NCI-H345 treated with DMSO at 0.1 percent for 48 hours (cell line): ENCODE data around the gene FHAD1.

Experiments used
- DNase-seq: peaks from one replicate; lab custom pipeline; 2025; ENCODE audit not compliant: unreplicated experiment; lab: John Stamatoyannopoulos, UW

Gene FHAD1

DNA sequence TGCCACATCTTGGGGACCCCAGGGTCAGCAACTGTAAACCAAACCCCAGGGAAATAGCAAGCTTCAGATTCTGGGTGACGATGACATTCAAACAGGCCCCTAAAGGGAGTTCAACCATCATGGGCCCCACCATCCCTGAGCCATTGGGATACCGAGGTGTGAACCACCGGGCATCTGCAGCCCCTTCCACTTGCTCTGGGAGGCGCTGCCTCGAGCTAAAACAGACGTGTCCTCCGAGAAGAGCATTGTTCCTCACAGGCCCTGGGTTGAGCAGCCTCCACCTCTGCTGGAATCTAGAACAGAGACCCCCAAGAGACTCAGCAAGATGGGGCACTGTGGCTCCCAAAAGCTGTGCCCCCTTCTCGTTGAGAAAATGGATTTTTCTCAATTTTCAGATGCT lies 143.6 kb downstream of the FHAD1 start:
- no peak for DNase-seq

DNA sequence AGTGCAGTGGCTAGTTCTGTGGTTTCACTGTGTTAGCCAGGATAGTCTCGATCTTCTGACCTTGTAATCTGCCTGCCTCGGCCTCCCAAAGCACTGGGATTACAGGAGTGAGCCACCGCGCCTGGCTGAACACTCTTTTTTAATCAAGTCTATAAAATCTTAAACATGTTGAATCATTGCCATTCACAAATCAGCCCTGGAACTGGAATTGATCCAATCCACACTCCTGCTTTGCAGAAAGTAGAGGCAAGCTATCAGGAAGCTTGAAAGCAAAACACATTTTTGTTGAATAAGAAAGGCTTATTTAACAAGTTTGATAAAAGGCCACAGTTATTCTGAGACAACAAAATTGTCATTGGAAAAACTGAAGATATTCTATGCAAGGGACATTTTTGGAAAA lies 144.3 kb downstream of the FHAD1 start:
- no peak for DNase-seq

DNA sequence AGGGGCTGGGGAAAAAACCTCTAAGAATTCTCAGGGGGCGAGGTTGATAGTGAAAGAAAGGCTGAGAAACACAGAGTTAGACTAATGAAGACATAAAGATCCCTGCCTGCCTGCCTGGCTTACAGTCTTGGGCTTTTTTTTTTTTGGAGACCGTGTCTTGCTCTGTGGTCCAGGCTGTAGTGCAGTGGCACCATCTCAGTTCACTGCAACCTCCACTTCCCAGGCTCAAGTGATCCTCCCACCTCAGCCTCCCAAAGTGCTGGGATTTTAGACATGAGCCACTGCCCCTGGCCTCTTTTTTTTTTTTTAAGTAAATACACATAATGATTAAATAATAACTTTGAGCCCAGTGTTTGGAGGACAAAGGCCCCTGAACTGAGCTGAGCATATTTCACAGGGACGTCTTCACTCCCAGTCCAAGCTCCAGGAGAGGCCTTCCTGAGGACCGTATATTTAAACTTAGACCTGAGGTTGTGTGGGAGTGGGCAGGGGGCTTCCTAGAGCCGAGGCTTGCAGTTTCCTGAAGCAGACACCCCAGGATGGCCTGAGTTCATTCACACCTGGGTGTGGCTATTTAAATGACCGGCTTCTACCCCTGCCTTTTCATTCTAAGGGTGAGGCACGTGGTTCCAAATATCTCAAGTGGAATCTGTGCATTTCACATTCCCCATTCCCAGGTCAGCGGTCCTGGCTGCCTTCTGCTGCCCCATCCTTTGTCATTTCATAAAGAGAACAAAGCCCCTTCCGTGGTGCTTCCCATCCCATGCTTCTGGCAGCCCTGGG lies 146.6 kb downstream of the FHAD1 start:
- DNase-seq: no peak

DNA sequence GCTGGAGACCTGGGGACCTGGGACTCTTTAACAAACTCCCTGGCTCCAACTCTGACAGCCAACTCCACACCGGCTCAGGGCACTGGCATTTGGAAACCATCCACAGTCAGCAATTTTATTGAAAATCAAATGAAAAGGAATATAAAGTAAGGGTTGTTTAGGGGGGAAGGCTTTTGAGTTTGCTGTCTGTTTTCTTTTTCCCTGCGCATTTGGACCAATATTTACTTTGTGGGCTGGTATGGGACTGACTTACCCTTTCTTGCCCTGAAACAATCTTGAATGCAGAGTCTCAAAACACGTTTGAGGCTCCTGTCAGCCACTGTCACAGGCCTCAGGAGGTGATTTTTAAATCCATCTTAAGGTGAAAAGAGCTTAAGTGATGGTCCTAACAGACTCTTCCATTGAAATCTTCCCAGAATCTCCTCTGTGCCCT lies 147.3 kb downstream of the FHAD1 start:
- no peak for DNase-seq

DNA sequence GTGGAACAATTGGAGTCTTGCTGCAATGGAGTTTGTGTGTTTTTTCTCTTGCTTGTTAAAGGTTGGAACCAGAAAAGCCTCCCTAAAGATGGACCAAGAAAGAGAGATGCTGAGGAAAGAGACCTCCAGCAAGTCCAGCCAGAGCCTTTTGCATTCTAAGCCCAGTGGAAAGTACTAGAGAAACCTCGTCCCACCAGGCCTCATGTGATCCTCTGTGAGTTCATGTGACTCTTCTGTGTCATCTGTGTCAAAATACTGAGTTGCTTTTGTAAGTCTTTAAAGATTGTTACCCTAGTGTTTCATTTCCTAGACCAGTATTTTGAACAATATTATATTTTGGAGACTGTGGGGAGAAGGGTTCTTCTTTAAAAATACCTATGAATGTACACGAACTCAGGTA lies 150.2 kb downstream of the FHAD1 start:
- DNase-seq: no peak

DNA sequence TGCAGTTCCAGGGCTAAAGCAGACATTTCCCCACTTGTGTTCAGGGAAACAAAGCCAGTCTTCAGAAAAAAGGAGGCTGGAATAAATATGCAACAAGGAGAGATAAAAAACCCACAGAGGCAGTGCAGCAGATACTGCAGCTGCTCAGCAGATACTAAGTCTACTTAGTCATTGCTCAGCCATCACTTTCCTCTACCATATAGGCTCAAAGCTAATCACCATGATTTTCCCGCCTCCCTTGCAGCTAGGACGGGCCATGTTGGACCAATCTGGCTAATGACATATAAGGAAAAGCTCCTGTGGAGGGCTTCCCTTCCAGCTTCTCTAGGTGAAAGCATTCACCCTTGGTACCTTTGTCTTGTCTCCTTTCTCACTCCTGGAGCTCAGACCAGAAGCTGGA lies 152.7 kb downstream of the FHAD1 start:
- no peak for DNase-seq

DNA sequence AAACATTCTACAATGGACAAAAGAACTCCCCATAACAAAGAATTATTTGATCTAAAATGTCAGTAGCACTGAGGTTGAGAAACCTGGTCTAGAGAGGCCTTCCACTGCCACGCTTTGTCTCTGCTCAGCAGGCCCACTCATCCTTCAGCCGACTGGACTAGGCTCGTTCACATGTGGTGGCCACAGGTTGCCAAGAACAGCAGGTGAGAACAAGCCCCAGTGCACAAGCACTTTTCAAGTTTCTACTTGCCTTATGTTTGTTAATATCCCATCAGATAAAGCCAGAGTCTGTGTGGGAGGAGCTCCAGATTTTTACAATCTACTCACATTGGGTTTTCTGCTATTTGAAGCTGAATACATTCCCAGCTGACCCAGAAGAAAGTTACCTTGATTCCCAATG lies 153.6 kb downstream of the FHAD1 start:
- peak; percentile 92 for DNase-seq

DNA sequence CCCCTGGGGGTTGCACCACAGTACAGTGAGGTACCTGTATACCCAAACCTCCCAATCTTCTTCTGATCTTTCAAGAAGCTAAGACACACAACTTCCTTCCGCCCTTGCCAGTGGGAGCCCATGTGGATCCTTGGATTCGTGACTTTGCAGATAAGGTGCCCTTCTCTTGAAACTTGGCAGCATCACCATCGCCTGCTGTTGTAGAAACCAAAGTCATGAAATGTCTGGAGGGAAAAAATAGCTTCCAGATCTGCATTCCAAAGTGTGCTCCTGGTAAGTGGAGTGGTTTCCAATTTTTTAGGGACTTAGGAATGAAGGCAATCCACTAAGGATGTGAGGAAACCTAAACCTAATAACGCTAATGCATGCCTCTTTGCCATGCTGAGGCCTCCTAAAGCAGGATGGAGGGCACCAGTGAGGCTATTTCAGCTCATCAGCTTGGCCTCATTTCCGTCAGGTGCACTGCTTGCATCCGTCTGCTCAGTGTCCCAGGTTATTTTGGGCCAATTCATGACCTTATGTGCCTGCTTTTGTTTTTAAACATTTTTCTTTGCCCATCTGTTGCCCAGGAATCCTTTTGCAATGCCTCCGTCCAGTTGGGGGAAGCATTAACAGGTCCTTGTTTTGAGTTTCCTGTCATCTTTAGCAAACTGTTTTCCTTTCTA lies 154.5 kb downstream of the FHAD1 start:
- no peak for DNase-seq

DNA sequence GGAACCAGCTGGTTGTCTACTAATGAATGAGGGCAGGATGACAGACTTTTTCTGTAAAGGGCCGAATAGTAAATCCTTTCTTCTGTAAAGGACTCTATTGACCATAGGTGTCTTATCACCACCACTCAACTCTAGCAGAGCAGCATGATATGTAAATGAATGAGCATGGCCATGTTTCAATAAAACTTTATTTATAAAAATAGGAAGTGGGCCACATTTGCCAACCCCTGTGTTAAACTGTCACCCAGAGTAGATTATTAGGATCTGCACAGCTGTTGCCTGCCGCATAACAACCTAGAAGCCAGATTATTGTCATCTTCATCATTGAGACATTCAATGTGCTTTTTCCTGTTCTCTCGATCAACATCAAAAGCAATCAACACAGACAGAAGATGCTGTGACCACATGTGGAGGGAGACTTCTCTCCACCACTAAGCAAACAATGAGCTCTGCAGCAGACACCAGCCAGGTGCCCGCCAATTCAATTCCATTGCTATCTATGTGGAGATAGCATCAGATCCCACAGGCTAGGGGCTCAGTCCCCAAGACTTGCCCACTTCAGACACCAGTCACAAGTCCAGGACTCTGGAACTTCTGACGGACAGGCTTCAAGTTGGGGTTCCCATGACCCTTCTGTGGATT lies 155.9 kb downstream of the FHAD1 start:
- DNase-seq: peak; percentile 57

DNA sequence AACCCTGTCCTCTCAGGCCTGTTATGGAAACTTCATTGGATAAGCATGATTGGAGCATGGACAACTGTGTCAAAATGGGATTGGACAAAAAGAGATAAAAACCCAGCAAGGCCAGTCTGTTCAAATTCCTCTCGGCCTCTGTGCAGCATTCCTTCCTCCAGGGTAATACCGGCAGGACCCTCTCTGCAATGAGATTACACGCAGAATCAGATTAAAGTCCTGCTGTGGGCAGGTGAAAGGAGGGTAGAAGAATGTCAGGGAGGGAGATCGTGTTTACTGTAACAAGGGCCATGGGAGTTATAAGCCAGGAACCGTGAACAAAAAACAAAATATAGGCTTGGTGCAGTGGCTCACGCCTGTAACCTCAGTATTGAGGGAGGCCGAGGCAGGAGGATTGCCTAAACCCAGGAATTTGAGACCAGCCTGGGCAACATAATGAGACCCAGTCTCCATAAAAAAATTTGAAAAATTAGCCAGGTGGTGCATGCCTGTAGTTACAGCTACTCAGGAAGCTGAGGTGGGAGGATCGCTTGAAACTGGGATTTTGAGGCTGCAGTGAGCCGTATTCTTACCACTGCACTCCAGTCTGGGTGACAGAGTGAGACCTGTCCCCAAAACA lies 157.0 kb downstream of the FHAD1 start:
- no peak for DNase-seq

DNA sequence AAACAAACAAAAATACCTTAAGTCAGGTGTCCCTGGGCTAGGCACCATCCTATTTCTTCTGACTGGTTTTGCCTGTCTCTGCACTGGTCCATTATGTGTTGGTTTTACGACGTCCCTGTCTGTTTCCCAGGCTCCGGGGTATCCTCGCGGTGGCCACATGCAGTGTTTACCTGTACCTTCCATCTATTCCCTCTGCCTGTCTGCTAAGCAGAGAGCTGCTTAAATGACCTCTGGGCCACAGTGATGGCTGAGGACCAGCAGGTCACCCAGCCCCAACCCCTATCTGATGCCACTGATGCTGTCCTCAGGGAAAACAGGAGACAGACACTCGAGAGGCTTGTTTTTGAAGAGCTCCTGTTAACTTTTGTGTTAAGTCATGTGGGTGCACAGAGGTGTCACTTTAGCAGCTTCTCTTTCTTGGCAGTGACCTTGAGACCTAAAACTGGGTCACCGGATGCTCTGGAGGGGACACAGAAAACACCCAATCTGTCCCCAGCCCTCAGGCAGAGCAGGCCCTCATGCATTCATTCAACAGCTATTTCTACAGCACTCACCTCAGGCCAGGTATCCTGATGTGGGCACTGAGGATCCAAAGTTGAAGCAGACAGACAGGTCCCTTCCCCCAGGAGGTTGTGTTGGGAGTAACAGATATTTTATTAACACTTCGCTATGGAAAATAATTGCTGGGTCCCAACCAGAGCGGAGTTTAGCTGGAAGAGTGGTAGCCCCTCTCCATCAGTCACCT lies 158.3 kb downstream of the FHAD1 start:
- DNase-seq: no peak

DNA sequence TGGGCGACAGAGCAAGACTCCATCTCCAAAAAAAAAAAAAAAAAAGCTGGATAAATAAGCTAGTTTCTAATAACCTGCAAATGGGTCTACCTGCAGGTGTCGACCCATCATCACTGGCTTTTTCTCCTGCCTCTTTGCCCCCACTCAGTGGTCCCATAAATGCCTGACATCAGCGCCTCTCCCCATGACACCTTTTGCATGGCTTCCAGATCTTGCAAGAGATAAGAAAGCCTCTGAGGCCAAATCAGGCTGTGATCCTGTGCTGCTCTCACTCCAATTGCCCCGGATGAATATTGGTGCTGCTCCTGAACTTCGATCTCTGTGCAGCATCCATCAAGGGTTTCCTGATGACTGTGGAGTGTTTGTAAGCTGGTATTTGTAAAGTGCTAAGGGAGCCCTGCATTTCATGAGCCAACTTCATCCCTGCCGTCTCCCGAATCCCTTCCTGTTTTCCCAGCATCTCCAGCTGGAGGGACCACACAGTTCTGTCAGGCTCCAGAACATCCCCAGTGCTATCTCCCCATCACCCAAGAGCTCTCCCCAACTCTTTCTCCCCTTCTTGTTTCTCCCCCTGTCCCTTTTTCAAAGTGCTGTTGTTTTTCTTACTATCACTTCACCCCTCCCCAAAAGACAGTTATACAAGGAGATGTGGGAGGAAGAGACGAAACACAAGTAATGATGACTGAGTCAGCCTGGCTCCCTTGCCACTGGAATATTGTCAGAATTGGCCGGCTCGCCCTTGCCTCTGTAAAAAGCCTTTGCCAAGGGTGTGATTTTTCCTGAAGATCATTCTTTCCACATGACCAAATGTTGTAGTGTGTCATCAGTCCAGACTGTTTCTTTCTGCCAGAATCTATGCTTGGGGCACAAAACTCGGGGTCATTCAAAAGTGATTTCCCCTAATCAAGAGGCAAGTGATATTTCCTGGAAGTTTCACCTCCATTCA lies 159.9 kb downstream of the FHAD1 start:
- DNase-seq: no peak

DNA sequence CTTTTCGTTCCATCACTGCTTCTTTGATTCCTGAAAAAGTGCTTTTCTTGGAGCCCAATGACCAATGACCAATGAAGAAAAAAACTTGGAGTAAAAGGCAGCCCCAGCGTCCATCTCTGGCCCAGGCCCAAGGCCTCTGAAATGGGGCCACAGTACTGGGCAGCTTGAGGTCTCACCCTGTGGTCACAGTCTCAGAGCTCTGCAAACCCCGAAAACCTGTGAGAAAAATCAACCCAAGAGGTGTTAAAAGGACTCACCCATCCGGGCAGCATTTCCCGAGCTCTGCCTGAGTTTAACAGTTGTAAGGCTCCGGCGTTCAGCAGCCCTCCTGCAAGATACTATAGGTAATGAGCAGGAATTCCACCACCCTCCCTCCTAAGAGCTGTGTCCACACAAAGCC lies 160.6 kb downstream of the FHAD1 start:
- DNase-seq: no peak

DNA sequence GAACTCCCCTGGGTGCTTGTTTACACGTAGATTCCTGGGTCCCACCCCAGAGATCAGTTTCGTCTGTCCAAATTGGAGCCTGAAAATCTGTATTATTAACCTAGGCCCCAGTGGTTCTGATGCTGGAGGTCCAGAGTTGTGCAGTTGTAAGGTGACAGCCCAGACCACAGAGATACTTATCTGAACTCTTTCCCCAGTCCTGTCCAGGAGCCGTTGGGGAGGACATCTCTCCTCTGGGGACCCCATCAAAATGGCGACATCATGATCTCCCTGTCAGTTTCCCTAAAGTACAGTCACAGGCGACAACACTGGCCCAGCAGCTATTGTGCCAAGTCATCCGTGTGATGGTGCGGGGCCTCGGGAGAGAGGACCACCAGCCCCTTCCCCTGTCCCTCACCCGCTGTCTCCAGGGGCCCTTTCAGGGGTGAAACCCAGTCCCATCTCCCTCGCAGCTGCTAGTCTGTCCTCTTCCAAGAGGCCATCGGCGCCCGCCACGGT lies 161.9 kb downstream of the FHAD1 start:
- DNase-seq: peak; percentile 33

DNA sequence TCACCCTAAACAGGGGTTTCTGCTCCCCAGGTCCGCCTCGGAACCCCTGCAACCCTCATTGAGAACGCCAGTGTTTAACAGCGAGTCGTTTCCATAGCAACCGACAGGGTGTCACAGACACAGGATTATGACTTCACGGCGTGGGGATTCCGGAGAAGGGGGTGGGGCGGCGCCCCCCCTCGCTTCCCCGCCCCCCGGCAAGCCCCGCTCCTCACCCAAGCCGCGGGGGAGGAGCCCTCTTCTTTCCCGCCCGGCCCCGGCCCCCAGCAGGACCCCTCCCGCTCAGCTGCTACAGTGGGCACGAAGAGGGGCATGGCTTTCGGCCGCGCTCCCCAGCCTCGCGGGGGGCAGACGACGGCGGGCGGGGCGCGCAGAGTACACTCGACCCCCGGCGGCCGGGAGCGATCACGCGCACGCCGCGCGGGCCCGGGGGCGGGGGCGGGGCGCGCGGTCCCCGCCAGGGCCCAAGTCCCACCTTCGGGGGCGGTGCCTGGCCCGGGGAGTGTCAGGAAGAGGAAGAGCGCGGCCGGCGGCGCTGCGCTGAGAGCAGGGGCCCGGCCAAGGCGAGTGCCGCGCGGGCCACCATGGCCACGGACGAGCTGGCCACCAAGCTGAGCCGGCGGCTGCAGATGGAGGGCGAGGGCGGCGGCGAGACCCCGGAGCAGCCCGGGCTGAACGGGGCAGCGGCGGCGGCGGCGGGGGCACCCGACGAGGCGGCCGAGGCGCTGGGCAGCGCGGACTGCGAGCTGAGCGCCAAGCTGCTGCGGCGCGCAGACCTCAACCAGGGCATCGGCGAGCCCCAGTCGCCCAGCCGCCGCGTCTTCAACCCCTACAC lies 162.6 kb downstream of the FHAD1 start, which contains the start of gene EFHD2:
Gene EFHD2, plus strand, starts transcription at position 501 of the 835 bp plus-strand sequence. Its CDS starts 84 bp downstream, at position 585.
- peak; percentile 84 for DNase-seq

DNA sequence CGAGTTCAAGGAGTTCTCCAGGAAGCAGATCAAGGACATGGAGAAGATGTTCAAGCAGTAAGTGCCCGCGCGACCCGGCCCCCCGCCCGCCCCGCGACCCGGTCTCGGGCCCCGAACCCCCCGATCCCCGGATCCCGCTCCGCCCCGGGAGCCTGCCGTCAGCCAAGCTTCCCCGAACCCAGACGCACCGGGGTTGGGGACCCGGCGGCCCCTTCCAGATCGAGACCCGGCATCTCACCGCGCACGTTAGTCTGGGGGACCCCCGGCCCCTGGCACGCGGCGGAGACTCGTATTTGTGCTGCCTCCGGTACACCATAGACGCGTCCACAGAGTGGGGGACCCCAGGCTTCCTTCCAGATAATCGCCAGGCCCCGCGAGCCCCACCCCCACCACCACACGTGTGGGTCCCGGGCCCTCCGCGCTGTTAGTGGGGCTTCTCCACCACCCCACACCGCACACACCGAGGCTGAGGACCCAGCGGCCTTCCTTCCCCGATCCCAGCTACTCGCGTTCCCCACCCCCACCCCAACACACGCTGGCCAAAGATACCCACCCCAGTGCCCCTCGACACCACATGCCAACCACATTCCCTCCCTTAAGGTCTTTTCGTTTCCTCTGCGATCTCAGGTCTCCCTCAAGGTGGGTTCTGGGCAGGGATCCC lies 163.3 kb downstream of the FHAD1 start:
- DNase-seq: no peak

DNA sequence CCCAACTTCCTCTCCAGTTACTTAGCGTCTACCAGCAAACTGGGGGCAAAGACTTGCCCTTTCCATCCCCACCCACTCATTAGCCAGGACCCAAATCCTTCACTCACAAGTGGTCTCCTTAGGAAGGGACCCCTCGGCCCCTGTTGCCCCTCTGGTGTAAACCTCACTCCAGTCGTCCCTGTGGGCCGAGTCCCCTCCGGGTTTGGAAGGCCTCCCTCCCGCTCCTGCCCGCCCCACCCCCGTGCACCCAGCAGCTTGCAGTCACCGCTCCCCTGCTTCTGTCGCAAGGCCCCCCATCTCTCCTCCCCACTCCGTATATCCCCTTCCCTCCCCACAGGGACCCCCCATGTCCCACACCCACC lies 163.8 kb downstream of the FHAD1 start:
- DNase-seq: no peak

DNA sequence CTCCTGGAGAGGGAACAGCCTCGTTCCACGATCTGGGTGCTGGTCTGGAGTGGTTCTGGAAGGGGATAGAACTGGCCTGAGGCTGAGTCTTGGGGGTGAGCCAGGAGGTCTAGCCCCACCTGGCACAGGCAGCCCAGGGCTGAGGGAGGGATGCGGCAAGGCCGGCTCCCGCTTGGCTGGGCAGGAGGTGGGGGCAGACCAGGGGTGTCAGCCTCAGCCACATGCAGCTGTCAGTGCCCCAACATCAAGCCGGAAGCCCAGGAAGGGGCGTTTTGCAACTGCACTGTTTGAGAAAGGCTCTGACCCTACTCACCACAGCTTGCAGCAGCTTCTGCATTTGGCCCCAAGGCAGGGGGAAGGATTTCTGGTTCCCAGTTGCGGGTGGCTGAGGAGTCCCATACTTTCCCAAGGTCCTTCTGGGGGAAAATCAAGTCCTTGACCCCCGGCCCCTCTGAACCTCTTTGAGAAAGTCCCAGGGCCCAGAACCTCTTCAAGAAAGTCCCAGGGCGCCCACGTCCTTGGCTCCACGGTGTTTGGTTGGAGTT lies 164.6 kb downstream of the FHAD1 start:
- DNase-seq: no peak
